LNCaP clone FGC (cell line): ENCODE measurements around the gene KRTAP21-3.

Source experiments
- DNase-seq: peaks from one replicate; pipeline ENCODE4 v3.0.0-alpha.2; 2011; ENCODE audit warnings: low read depth
- H3K4me3 ChIP-seq: 2 replicates; pipeline ENCODE4 v1.5.1; 2011; ENCODE audit warnings: mild to moderate bottlenecking, low read depth, low read length, control low read depth
- TF ChIP-seq, protein P1 (sequence below): IDR thresholded peaks from 2 replicates; pipeline ENCODE4 v1.5.1; 2012; ENCODE audit warnings: mild to moderate bottlenecking; ENCODE audit not compliant: control insufficient read depth, insufficient read depth; ENCODE audit errors: extremely low read depth

The KRTAP21-3 gene

DNA sequence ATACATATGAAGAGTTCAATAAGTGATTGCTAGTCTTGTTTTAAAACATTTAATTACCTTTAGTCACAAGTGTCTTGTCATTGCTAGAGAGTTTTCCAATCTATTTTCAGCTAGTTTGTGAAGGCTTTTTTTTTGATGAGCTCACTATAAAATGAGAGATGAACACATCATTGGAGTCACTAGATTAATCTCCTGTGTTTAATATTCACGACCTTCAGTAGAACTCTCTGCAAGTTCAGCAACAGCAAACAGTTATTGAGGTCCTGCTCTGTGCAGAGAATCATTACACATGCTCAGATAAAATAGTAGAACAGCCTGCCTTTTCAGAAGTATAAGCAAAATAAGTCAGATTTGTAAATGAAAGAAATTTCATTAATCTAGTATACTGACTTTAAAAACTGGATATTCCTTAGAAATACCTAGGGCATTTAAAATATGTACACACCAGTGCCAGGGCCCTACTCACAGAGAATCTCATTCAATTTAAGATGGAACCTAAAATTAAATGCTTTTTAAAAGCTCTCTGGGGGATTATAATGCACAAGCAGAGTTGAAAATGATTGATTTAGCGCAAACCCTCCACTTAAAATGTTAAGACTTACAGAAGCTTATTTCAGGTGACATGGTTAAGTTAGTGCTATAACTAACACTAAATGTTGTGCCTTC is 45.5 kb downstream of the KRTAP21-3 start:
- TF ChIP-seq, protein P1, sequence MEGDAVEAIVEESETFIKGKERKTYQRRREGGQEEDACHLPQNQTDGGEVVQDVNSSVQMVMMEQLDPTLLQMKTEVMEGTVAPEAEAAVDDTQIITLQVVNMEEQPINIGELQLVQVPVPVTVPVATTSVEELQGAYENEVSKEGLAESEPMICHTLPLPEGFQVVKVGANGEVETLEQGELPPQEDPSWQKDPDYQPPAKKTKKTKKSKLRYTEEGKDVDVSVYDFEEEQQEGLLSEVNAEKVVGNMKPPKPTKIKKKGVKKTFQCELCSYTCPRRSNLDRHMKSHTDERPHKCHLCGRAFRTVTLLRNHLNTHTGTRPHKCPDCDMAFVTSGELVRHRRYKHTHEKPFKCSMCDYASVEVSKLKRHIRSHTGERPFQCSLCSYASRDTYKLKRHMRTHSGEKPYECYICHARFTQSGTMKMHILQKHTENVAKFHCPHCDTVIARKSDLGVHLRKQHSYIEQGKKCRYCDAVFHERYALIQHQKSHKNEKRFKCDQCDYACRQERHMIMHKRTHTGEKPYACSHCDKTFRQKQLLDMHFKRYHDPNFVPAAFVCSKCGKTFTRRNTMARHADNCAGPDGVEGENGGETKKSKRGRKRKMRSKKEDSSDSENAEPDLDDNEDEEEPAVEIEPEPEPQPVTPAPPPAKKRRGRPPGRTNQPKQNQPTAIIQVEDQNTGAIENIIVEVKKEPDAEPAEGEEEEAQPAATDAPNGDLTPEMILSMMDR = no peak
- no peak overlapping the region for H3K4me3 ChIP-seq
- DNase-seq = no peak

DNA sequence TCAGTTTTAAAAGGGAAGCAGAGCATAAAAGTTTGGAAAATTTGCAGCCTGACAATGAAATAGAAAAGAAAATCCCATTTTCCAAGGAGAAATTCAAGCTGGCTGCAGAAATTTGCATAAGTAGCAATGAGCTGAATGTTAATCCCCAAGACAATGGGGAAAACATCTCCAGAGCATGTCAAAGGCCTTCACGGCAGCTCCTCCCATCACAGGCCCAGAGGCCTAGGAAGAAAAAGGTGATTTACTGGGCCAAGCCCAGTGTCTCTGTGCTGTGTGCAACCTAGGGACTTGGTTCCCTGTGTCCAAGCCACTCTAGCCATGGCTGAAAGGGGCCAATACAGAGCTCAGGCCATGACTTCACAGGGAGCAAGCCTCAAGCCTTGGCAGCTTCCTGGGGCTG is 49.8 kb downstream of the KRTAP21-3 start:
- no peak overlapping the region for H3K4me3 ChIP-seq
- DNase-seq = no peak
- TF ChIP-seq, protein P1 = no peak
